IMR-90 (cell line): ENCODE measurements around the gene ABCC5. TPM values are rescaled to one million over a fixed set of nuclear protein-coding genes. Genes with fewer than 3 reads are reported as not detected.

Experiments used
- ATAC-seq: fragments of 200-7000 bp; cut with Tn5 transposase; 2 replicates; pipeline ENCODE4 v1.9.1; 2020; ENCODE audit warnings: low read depth, mild to moderate bottlenecking, moderate library complexity
- BruUV-seq: library from RNA; stranded (reverse); fragments of 400-500 nt; replicated peaks from 2 replicates; lab custom pipeline; 2021; lab: Mats Ljungman, UMichigan
- CTCF ChIA-PET: fragments of 300-600 bp; formaldehyde crosslinking; extraction: SDS; loops from one replicate; lab custom pipeline; 2021; ENCODE audit warnings: antibody characterized with exemption; lab: Yijun Ruan, JAX
- POLR2A ChIA-PET: fragments of 300-600 bp; sonication (Branson Sonifier 250); formaldehyde crosslinking; loops from one replicate; lab custom pipeline; 2022; ENCODE audit warnings: antibody characterized with exemption; ENCODE audit not compliant: unreplicated experiment; lab: Charles Lee
- DNase-seq: peaks from one replicate; pipeline ENCODE4 v3.0.0; 2013
- H2AFZ ChIP-seq: replicated peaks from 2 replicates; pipeline ENCODE3; 2013; ENCODE audit warnings: low read length, mild to moderate bottlenecking; ENCODE audit not compliant: poor library complexity
- H2AK5ac ChIP-seq: 2 replicates; pipeline ENCODE4 v1.6.1; 2013; ENCODE audit warnings: low read depth, low read length, inconsistent platforms
- H2AK9ac ChIP-seq: replicated peaks from 2 replicates; pipeline ENCODE3; 2013; ENCODE audit warnings: mild to moderate bottlenecking, low read depth, low read length, moderate library complexity; ENCODE audit not compliant: poor library complexity
- H2BK120ac ChIP-seq: 2 replicates; pipeline ENCODE4 v1.6.1; 2013; ENCODE audit warnings: low read depth, low read length, inconsistent platforms
- H2BK15ac ChIP-seq: 3 replicates; pipeline ENCODE4 v1.6.1; 2013; ENCODE audit warnings: low read depth, low read length, inconsistent platforms
- H2BK20ac ChIP-seq: 2 replicates; pipeline ENCODE4 v1.6.1; 2013; ENCODE audit warnings: low read depth, mild to moderate bottlenecking, inconsistent platforms, low read length, moderate library complexity
- H2BK5ac ChIP-seq: 2 replicates; pipeline ENCODE4 v1.6.1; 2013; ENCODE audit warnings: mild to moderate bottlenecking, low read depth, low read length, inconsistent platforms; ENCODE audit not compliant: poor library complexity, severe bottlenecking
- H3K14ac ChIP-seq: replicated peaks from 2 replicates; pipeline ENCODE4 v1.6.1; 2013; ENCODE audit warnings: low read depth, low read length, inconsistent platforms
- H3K18ac ChIP-seq: 2 replicates; pipeline ENCODE4 v1.6.1; 2013; ENCODE audit warnings: low read depth, low read length, control low read depth
- H3K23ac ChIP-seq: 2 replicates; pipeline ENCODE4 v1.6.1; 2013; ENCODE audit warnings: low read depth, low read length, inconsistent platforms
- H3K27ac ChIP-seq: 2 replicates; pipeline ENCODE4 v1.5.1; 2013; ENCODE audit warnings: mild to moderate bottlenecking, control low read depth, low read length; ENCODE audit not compliant: insufficient read depth
- H3K27me3 ChIP-seq: 2 replicates; pipeline ENCODE4 v1.6.1; 2013; ENCODE audit warnings: low read length; ENCODE audit not compliant: control insufficient read depth, insufficient read depth
- H3K36me3 ChIP-seq: 2 replicates; pipeline ENCODE4 v1.6.1; 2013; ENCODE audit warnings: low read length, mixed read lengths; ENCODE audit not compliant: control insufficient read depth, insufficient read depth
- H3K4ac ChIP-seq: 2 replicates; pipeline ENCODE4 v1.6.1; 2013; ENCODE audit warnings: low read depth, low read length, inconsistent platforms
- H3K4me1 ChIP-seq: 2 replicates; pipeline ENCODE4 v1.6.1; 2013; ENCODE audit warnings: low read length, mixed read lengths; ENCODE audit not compliant: control insufficient read depth, insufficient read depth
- H3K4me2 ChIP-seq: 2 replicates; pipeline ENCODE4 v1.6.1; 2013; ENCODE audit warnings: low read depth, mild to moderate bottlenecking, control low read depth, low read length, moderate library complexity
- H3K4me3 ChIP-seq: 2 replicates; pipeline ENCODE4 v1.5.1; 2013; ENCODE audit warnings: low read depth, mild to moderate bottlenecking, control low read depth, low read length, moderate library complexity; ENCODE audit not compliant: insufficient read depth
- H3K56ac ChIP-seq: 2 replicates; pipeline ENCODE4 v1.6.1; 2013; ENCODE audit warnings: low read length, inconsistent platforms; ENCODE audit not compliant: insufficient read depth; ENCODE audit errors: extremely low read depth
- H3K79me1 ChIP-seq, 2 experiments: 2 replicates each; pipeline ENCODE4 v1.6.1; 2013; ENCODE audit warnings: low read length in 2 of 2, inconsistent platforms in 1 of 2, low read depth in 1 of 2
- H3K9ac ChIP-seq: 2 replicates; pipeline ENCODE4 v1.6.1; 2013; ENCODE audit warnings: low read depth, low read length, control low read depth
- H3K9me1 ChIP-seq: 2 replicates; pipeline ENCODE4 v1.6.1; 2013; ENCODE audit warnings: low read length, inconsistent platforms; ENCODE audit not compliant: insufficient read depth
- H3K9me3 ChIP-seq: 2 replicates; pipeline ENCODE4 v1.6.1; 2013; ENCODE audit warnings: low read length; ENCODE audit not compliant: control insufficient read depth, insufficient read depth
- H4K20me1 ChIP-seq: 2 replicates; pipeline ENCODE4 v1.6.1; 2013; ENCODE audit warnings: low read length, inconsistent platforms; ENCODE audit not compliant: insufficient read depth
- H4K5ac ChIP-seq: 2 replicates; pipeline ENCODE4 v1.6.1; 2013; ENCODE audit warnings: mild to moderate bottlenecking, low read depth, low read length, control low read depth
- H4K8ac ChIP-seq, 2 experiments: 2 replicates each; pipeline ENCODE4 v1.6.1; 2013; ENCODE audit warnings: low read depth in 2 of 2, low read length in 2 of 2, control low read depth in 1 of 2, inconsistent platforms in 1 of 2
- H4K91ac ChIP-seq: 2 replicates; pipeline ENCODE4 v1.6.1; 2013; ENCODE audit warnings: low read depth, low read length, inconsistent platforms; ENCODE audit not compliant: insufficient read depth
- BHLHE40 ChIP-seq: fragments of 150-350 bp; IDR thresholded peaks from 2 replicates; pipeline ENCODE4 v1.6.1; 2016; ENCODE audit warnings: mild to moderate bottlenecking, low read depth, low read length
- CEBPB ChIP-seq: IDR thresholded peaks from 2 replicates; pipeline ENCODE4 v1.6.1; 2012; ENCODE audit warnings: low read depth, low read length, improper control_type of control experiment
- CHD1 ChIP-seq: IDR thresholded peaks from 2 replicates; pipeline ENCODE4 v1.6.1; 2012; ENCODE audit warnings: low read depth, low read length, improper control_type of control experiment
- MAFK ChIP-seq: IDR thresholded peaks from 2 replicates; pipeline ENCODE4 v1.6.1; 2012; ENCODE audit warnings: low read depth, low read length, improper control_type of control experiment
- MAZ ChIP-seq: IDR thresholded peaks from 2 replicates; pipeline ENCODE4 v1.6.1; 2012; ENCODE audit warnings: low read depth, mild to moderate bottlenecking, low read length, improper control_type of control experiment, moderate library complexity, borderline replicate concordance
- MXI1 ChIP-seq: IDR thresholded peaks from 2 replicates; pipeline ENCODE4 v1.6.1; 2012; ENCODE audit warnings: low read depth, mild to moderate bottlenecking, low read length, moderate library complexity, borderline replicate concordance
- NFE2L2 ChIP-seq: fragments of 150-350 bp; IDR thresholded peaks from 2 replicates; pipeline ENCODE4 v1.6.1; 2016; ENCODE audit warnings: low read depth, mild to moderate bottlenecking, low read length
- POLR2A ChIP-seq: IDR thresholded peaks from 2 replicates; pipeline ENCODE4 v1.6.1; 2012; ENCODE audit warnings: mild to moderate bottlenecking, low read depth, low read length
- RAD21 ChIP-seq: IDR thresholded peaks from 2 replicates; pipeline ENCODE4 v1.6.1; 2012; ENCODE audit warnings: low read length, improper control_type of control experiment
- RCOR1 ChIP-seq: IDR thresholded peaks from 2 replicates; pipeline ENCODE4 v1.6.1; 2012; ENCODE audit warnings: mild to moderate bottlenecking, low read length, improper control_type of control experiment; ENCODE audit not compliant: insufficient replicate concordance
- RFX5 ChIP-seq: IDR thresholded peaks from 2 replicates; pipeline ENCODE4 v1.8.0; 2012; ENCODE audit warnings: low read depth, mild to moderate bottlenecking, low read length, moderate library complexity
- SMC3 ChIP-seq: fragments of 150-350 bp; IDR thresholded peaks from 2 replicates; pipeline ENCODE4 v1.6.1; 2016; ENCODE audit warnings: low read depth, mild to moderate bottlenecking, antibody characterized with exemption, low read length, moderate library complexity
- USF2 ChIP-seq: fragments of 150-350 bp; IDR thresholded peaks from 2 replicates; pipeline ENCODE4 v1.6.1; 2017; ENCODE audit warnings: mild to moderate bottlenecking, antibody characterized with exemption, low read length, low read depth
- WGBS, 2 experiments: methylation state at CpG; one replicate each; pipeline versions ENCODE4 v1.1.5 to v1.1.7; 2013; ENCODE audit warnings: missing lambda C conversion rate in 2 of 2; ENCODE audit not compliant: insufficient read length in 1 of 2; ENCODE audit errors: extremely low coverage in 2 of 2; 5-methylcytosine and 5-hydroxymethylcytosine counted together
- dilution Hi-C: fragments of 300-500 bp; cut with HindIII; formaldehyde crosslinking; loops from one replicate; pipeline ENCODE4 v1.14.3; 2018; ENCODE audit warnings: low sequenced_read_pairs; ENCODE audit not compliant: unreplicated experiment
- in situ Hi-C: fragments of 300-500 bp; cut with MboI; formaldehyde crosslinking; loops from 3 replicates; pipeline ENCODE4 v1.14.3; 2019; ENCODE audit warnings: low sequenced_read_pairs, inconsistent platforms, mixed read lengths
- intact Hi-C: fragments of 100-400 bp; cut with micrococcal nuclease; formaldehyde crosslinking; loops from 2 replicates; pipeline ENCODE4 v1.10.0; 2022
- polyA plus RNA-seq, 3 experiments: library from polyadenylated mRNA; depleted of rRNA; stranded (reverse); fragments of >200 nt; gene quantifications; 2 replicates each; pipeline ENCODE4 v1.2.3, GENCODE V29; 2012; ENCODE audit warnings: low replicate concordance in 1 of 3
- total RNA-seq: library from RNA; depleted of rRNA; stranded (reverse); fragments of >200 nt; gene quantifications from 2 replicates; pipeline ENCODE4 v1.2.3, GENCODE V29; 2012
- TF ChIP-seq, protein P1 (sequence below): conservative IDR thresholded peaks from 2 replicates; pipeline ENCODE4 v1.5.1; 2012; ENCODE audit warnings: mild to moderate bottlenecking, low read depth, low read length, improper control_type of control experiment

The ABCC5 gene
- total and polyA plus RNA-seq, 2 of the 4 experiments (the other 2 are of a cell fraction), result 8.4 to 17.7 TPM

DNA sequence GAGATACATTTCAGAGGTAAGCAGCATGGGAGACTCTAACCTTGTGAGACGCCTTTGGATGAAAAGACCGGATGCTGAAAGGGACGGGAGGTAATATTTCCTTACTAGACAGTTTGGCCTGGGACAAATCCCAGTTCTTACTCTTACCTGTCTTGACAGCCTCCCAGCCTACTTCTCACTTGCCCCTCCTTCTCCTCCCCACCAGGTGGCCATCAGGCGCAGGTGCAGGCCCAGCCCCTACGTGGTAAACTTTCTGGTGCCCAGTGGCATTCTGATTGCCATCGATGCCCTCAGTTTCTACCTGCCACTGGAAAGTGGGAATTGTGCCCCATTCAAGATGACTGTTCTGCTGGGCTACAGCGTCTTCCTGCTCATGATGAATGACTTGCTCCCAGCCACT, 20.1 kb upstream of the ABCC5 start:
- no peaks in the 10 kb centered on the region for H3K9me3 ChIP-seq
- dilution Hi-C loops (no loop called here), in situ Hi-C loops (no loop called here), intact Hi-C loops (no loop called here)
- CTCF ChIA-PET, result no interaction called here
- H2AFZ ChIP-seq, result no peak overlapping the region
- no peak overlapping the region for H3K4ac ChIP-seq
- H3K27ac ChIP-seq, result no peak overlapping the region
- no peak overlapping the region for H2BK20ac ChIP-seq
- H3K27me3 ChIP-seq, result peaks cover 27% of the 10 kb centered on the region
- ATAC-seq (no peak), DNase-seq (no peak)
- no peaks in the 10 kb centered on the region for H3K36me3 ChIP-seq
- H3K14ac ChIP-seq, result no peak overlapping the region
- no peak overlapping the region for H2AK5ac ChIP-seq
- no peak overlapping the region for H3K4me2 ChIP-seq
- H2BK15ac ChIP-seq, result no peak overlapping the region
- TF ChIP-seq USF2 (no peak), RAD21 (no peak), MAZ (no peak), SMC3 (no peak), CHD1 (no peak), CEBPB (no peak), MXI1 (no peak), RFX5 (no peak), NFE2L2 (no peak), POLR2A (no peak), RCOR1 (no peak), MAFK (no peak), BHLHE40 (no peak)
- TF ChIP-seq, protein P1, sequence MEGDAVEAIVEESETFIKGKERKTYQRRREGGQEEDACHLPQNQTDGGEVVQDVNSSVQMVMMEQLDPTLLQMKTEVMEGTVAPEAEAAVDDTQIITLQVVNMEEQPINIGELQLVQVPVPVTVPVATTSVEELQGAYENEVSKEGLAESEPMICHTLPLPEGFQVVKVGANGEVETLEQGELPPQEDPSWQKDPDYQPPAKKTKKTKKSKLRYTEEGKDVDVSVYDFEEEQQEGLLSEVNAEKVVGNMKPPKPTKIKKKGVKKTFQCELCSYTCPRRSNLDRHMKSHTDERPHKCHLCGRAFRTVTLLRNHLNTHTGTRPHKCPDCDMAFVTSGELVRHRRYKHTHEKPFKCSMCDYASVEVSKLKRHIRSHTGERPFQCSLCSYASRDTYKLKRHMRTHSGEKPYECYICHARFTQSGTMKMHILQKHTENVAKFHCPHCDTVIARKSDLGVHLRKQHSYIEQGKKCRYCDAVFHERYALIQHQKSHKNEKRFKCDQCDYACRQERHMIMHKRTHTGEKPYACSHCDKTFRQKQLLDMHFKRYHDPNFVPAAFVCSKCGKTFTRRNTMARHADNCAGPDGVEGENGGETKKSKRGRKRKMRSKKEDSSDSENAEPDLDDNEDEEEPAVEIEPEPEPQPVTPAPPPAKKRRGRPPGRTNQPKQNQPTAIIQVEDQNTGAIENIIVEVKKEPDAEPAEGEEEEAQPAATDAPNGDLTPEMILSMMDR, result no peak
- BruUV-seq, result no TSS peak
- WGBS, 2 experiments, result no CpG with 5 or more reads among the region's 7 CpGs
- H3K4me3 ChIP-seq, result no peak overlapping the region
- H3K56ac ChIP-seq, result no peak overlapping the region
- H3K18ac ChIP-seq, result no peak overlapping the region
- no peak overlapping the region for H3K9ac ChIP-seq
- H3K79me1 ChIP-seq, result no peaks in the 10 kb centered on the region
- no peak overlapping the region for H4K5ac ChIP-seq
- H2BK5ac ChIP-seq, result no peak overlapping the region
- H2BK120ac ChIP-seq, result no peak overlapping the region
- H3K23ac ChIP-seq, result no peak overlapping the region
- no peak overlapping the region for H2AK9ac ChIP-seq
- POLR2A ChIA-PET, result no interaction called here
- no peak overlapping the region for H4K8ac ChIP-seq
- no peaks in the 10 kb centered on the region for H3K4me1 ChIP-seq
- no peak overlapping the region for H4K91ac ChIP-seq
- no peaks in the 10 kb centered on the region for H4K20me1 ChIP-seq
- H3K9me1 ChIP-seq, result no peaks in the 10 kb centered on the region
